ENCODE measurements around the gene PARD3B. TPM values are rescaled to one million over a fixed set of nuclear protein-coding genes. Genes with fewer than 3 reads are reported as not detected.

The PARD3B gene
- total RNA-seq, 1 experiment from 2014 or later = 3.6 TPM

DNA sequence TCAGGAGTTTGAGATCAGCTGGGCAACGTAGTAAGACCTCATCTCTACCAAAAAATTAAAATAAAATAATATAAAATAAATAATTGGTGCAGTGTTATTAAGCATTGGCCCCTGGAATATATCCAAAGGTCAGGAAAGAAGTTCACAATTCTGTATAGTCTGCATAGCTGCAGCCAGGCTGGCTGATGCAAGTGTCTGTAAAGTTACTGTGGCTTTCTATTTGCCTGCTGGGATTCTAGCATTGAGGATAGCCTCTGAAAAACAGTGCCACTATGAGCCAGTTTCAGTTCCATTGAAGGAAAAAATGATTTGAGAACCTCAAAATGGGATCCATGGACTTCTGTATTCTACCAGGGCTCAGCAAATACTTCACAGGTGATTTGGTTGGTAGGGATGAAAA lies 208.6 kb downstream of the PARD3B start:
- POLR2A ChIA-PET = no interaction called here
- Histone ChIP-seq H3K27me3 (ENCODE audit: control insufficient read depth, insufficient read depth, low read length) (no peaks in the 10 kb centered on the region), H3K27ac (ENCODE audit: low read length) (no peak overlapping the region; the same call in 1 of the 2 replicates), H3K4me1 (ENCODE audit: control insufficient read depth, insufficient read depth, low read length) (no peaks in the 10 kb centered on the region), H3K4me3 (ENCODE audit: low read depth in 2 of 2, low read length in 2 of 2) (no peak overlapping the region), H3K9me3 (ENCODE audit: control insufficient read depth, insufficient read depth, low read depth, low read length) (no peaks in the 10 kb centered on the region), H3K36me3 (ENCODE audit: control insufficient read depth, insufficient read depth, low read length) (no peaks in the 10 kb centered on the region)
- no peak for ATAC-seq
- CTCF ChIA-PET = no interaction called here
- TF ChIP-seq, protein P1, sequence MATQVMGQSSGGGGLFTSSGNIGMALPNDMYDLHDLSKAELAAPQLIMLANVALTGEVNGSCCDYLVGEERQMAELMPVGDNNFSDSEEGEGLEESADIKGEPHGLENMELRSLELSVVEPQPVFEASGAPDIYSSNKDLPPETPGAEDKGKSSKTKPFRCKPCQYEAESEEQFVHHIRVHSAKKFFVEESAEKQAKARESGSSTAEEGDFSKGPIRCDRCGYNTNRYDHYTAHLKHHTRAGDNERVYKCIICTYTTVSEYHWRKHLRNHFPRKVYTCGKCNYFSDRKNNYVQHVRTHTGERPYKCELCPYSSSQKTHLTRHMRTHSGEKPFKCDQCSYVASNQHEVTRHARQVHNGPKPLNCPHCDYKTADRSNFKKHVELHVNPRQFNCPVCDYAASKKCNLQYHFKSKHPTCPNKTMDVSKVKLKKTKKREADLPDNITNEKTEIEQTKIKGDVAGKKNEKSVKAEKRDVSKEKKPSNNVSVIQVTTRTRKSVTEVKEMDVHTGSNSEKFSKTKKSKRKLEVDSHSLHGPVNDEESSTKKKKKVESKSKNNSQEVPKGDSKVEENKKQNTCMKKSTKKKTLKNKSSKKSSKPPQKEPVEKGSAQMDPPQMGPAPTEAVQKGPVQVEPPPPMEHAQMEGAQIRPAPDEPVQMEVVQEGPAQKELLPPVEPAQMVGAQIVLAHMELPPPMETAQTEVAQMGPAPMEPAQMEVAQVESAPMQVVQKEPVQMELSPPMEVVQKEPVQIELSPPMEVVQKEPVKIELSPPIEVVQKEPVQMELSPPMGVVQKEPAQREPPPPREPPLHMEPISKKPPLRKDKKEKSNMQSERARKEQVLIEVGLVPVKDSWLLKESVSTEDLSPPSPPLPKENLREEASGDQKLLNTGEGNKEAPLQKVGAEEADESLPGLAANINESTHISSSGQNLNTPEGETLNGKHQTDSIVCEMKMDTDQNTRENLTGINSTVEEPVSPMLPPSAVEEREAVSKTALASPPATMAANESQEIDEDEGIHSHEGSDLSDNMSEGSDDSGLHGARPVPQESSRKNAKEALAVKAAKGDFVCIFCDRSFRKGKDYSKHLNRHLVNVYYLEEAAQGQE (IDR thresholded peaks at IDR 0.05; ENCODE audit: insufficient read depth in 1 of 2, low read depth in 2 of 2, low read length in 1 of 2) = no peak
- TF ChIP-seq TCF7L2 (IDR thresholded peaks at IDR 0.05; ENCODE audit: low read depth, low read length) = no peak
- no peak for TF ChIP-seq POLR2AphosphoS5 (IDR thresholded peaks at IDR 0.05; ENCODE audit: low read depth, low read length)
- no peak for TF ChIP-seq SIN3A (IDR thresholded peaks at IDR 0.05; ENCODE audit: borderline replicate concordance, insufficient read depth, low read depth, low read length)
- TF ChIP-seq, protein P2, sequence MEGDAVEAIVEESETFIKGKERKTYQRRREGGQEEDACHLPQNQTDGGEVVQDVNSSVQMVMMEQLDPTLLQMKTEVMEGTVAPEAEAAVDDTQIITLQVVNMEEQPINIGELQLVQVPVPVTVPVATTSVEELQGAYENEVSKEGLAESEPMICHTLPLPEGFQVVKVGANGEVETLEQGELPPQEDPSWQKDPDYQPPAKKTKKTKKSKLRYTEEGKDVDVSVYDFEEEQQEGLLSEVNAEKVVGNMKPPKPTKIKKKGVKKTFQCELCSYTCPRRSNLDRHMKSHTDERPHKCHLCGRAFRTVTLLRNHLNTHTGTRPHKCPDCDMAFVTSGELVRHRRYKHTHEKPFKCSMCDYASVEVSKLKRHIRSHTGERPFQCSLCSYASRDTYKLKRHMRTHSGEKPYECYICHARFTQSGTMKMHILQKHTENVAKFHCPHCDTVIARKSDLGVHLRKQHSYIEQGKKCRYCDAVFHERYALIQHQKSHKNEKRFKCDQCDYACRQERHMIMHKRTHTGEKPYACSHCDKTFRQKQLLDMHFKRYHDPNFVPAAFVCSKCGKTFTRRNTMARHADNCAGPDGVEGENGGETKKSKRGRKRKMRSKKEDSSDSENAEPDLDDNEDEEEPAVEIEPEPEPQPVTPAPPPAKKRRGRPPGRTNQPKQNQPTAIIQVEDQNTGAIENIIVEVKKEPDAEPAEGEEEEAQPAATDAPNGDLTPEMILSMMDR (IDR thresholded peaks at IDR 0.05) = no peak
- BruUV-seq (replicated peaks) = no TSS peak
- in situ Hi-C loops (cut with HindIII; ENCODE audit: low pct_unique_long_range_greater_than_20kb, low sequenced_read_pairs) (no loop called here), intact Hi-C loops (cut with micrococcal nuclease; ENCODE audit: unreplicated experiment) (no loop called here)
- no peak for DNase-seq (ENCODE audit: low read depth, low spot score)

DNA sequence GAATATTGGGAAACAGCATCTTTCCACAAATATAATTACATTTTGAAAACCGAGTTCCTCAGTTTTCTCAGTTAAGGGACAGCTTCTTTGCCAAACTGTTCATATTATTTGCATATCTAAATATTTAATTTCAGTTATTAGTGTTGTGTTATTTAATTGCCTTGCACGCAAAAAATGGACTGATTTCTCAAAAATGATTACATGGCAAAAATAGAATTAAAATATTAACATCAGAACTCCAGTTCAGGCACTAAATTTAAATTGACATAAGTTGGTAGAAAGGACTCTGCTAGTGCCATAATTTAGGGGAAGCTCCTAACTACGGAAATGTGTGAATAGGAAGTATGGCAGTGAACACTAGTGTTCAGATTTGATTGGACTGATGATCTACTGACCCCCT lies 209.6 kb downstream of the PARD3B start:
- Histone ChIP-seq H3K27me3 (ENCODE audit: control insufficient read depth, insufficient read depth, low read length) (no peaks in the 10 kb centered on the region), H3K9me3 (ENCODE audit: control insufficient read depth, insufficient read depth, low read depth, low read length) (no peaks in the 10 kb centered on the region), H3K36me3 (ENCODE audit: control insufficient read depth, insufficient read depth, low read length) (no peaks in the 10 kb centered on the region), H3K4me3 (ENCODE audit: low read depth in 2 of 2, low read length in 2 of 2) (no peak overlapping the region), H3K27ac (ENCODE audit: low read length) (no peak overlapping the region), H3K4me1 (ENCODE audit: control insufficient read depth, insufficient read depth, low read length) (no peaks in the 10 kb centered on the region)
- intact Hi-C loops (cut with micrococcal nuclease; ENCODE audit: unreplicated experiment) (no loop called here), in situ Hi-C loops (cut with HindIII; ENCODE audit: low pct_unique_long_range_greater_than_20kb, low sequenced_read_pairs) (no loop called here)
- ATAC-seq (no peak), DNase-seq (ENCODE audit: low read depth, low spot score) (no peak)
- BruUV-seq (replicated peaks) = no TSS peak
- CTCF ChIA-PET = no interaction called here
- POLR2A ChIA-PET = no interaction called here
- TF ChIP-seq TCF7L2 (IDR thresholded peaks at IDR 0.05; ENCODE audit: low read depth, low read length) (no peak), POLR2AphosphoS5 (IDR thresholded peaks at IDR 0.05; ENCODE audit: low read depth, low read length) (no peak), SIN3A (IDR thresholded peaks at IDR 0.05; ENCODE audit: borderline replicate concordance, insufficient read depth, low read depth, low read length) (no peak)
- TF ChIP-seq, protein P1 (IDR thresholded peaks at IDR 0.05; ENCODE audit: insufficient read depth in 1 of 2, low read depth in 2 of 2, low read length in 1 of 2) = no peak
- TF ChIP-seq, protein P2 (IDR thresholded peaks at IDR 0.05) = no peak

Measured in Panc1 (cell line).